KMS-11 (cell line): Measurements from ENCODE around the gene UBE2E3.
A peak's percentile ranks its signal among the peaks of the same experiment; 100 is the strongest.

ENCODE experiments used
- H2AFZ ChIP-seq: fragments of 200-600 bp; sonication (generic); 2 replicates; pipeline ENCODE4 v1.6.1; 2016; ENCODE audit warnings: antibody characterized with exemption, mixed run types, low read depth
- H3K27ac ChIP-seq: fragments of 200-600 bp; sonication (generic); 2 replicates; pipeline ENCODE4 v1.6.1; 2016; ENCODE audit warnings: mild to moderate bottlenecking, mixed run types
- H3K27me3 ChIP-seq: fragments of 200-600 bp; sonication (generic); 2 replicates; pipeline ENCODE4 v1.6.1; 2017; ENCODE audit warnings: mild to moderate bottlenecking, low read depth, mixed run types, moderate library complexity; ENCODE audit not compliant: insufficient read depth
- H3K36me3 ChIP-seq: fragments of 200-600 bp; sonication (generic); 2 replicates; pipeline ENCODE4 v1.6.1; 2017; ENCODE audit warnings: mild to moderate bottlenecking, mixed run types; ENCODE audit not compliant: insufficient read depth
- H3K4me1 ChIP-seq: fragments of 200-600 bp; sonication (generic); 2 replicates; pipeline ENCODE4 v1.6.1; 2016; ENCODE audit warnings: mild to moderate bottlenecking, low read depth, mixed run types; ENCODE audit not compliant: poor library complexity, severe bottlenecking
- H3K4me2 ChIP-seq: fragments of 200-600 bp; sonication (generic); 2 replicates; pipeline ENCODE4 v1.7.0; 2016; ENCODE audit warnings: mild to moderate bottlenecking, mixed run types
- H3K4me3 ChIP-seq: fragments of 200-600 bp; sonication (generic); IDR thresholded peaks from 2 replicates; pipeline ENCODE4 v1.6.1; 2017; ENCODE audit warnings: low read depth, low read length, mixed read lengths; ENCODE audit not compliant: insufficient read depth
- H3K79me2 ChIP-seq: fragments of 200-600 bp; sonication (generic); 2 replicates; pipeline ENCODE4 v1.6.1; 2016; ENCODE audit warnings: low read depth, mixed run types; ENCODE audit not compliant: insufficient read depth
- H3K9ac ChIP-seq: fragments of 200-600 bp; sonication (generic); 2 replicates; pipeline ENCODE4 v1.6.1; 2016; ENCODE audit warnings: mild to moderate bottlenecking, mixed run types
- H4K20me1 ChIP-seq: fragments of 200-600 bp; sonication (generic); 2 replicates; pipeline ENCODE4 v1.6.1; 2016; ENCODE audit warnings: mild to moderate bottlenecking, mixed run types; ENCODE audit not compliant: insufficient read depth
- TF ChIP-seq, protein P1 (sequence below): fragments of 200-600 bp; sonication (generic); conservative IDR thresholded peaks from 2 replicates; pipeline ENCODE4 v1.6.1; 2017; ENCODE audit warnings: low read depth, mild to moderate bottlenecking, antibody characterized with exemption, low read length, moderate library complexity, mixed read lengths

Gene UBE2E3

DNA sequence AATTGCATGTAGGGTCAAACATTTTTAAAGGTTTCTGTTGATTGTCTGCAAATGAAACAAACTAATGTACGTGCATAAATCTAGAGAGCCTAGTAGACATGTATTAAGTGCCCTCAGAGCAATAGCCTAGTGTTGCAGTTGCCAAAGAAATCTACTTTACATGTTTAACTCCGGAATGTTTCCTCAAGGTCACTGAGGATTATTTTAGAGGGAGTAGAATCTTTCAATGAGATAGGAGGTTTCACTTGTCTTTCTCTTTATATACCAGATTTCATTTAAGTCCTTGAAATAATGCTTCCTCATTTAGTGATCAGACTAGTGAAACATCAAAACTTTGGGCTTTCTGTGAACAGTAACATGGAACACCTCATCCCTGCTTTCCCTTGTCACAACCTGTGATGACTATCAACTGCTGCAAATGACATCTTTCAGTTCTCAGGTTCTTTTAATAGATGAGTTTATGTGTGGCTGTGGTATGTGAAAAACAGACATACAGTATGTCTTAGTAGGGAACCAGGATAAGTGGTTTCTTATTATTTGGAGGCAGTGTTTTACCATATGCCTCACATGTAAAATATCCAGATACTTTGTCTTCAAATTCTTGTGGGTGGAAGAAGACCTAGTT lies 5.5 kb downstream of the UBE2E3 start:
- no peaks in the 10 kb centered on the region; the same call in 1 of the 2 replicates for H3K36me3 ChIP-seq
- H3K9ac ChIP-seq: no peak overlapping the region
- H4K20me1 ChIP-seq: no peaks in the 10 kb centered on the region
- H3K27ac ChIP-seq: peak overlapping the region; percentile 13; the same call in 1 of the 2 replicates
- peak overlapping the region; percentile 85 for H3K4me2 ChIP-seq
- no peak overlapping the region for H3K4me3 ChIP-seq
- TF ChIP-seq, protein P1, sequence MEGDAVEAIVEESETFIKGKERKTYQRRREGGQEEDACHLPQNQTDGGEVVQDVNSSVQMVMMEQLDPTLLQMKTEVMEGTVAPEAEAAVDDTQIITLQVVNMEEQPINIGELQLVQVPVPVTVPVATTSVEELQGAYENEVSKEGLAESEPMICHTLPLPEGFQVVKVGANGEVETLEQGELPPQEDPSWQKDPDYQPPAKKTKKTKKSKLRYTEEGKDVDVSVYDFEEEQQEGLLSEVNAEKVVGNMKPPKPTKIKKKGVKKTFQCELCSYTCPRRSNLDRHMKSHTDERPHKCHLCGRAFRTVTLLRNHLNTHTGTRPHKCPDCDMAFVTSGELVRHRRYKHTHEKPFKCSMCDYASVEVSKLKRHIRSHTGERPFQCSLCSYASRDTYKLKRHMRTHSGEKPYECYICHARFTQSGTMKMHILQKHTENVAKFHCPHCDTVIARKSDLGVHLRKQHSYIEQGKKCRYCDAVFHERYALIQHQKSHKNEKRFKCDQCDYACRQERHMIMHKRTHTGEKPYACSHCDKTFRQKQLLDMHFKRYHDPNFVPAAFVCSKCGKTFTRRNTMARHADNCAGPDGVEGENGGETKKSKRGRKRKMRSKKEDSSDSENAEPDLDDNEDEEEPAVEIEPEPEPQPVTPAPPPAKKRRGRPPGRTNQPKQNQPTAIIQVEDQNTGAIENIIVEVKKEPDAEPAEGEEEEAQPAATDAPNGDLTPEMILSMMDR: no peak
- no peak overlapping the region for H2AFZ ChIP-seq
- peaks cover 76% of the 10 kb centered on the region for H3K79me2 ChIP-seq
- peaks cover 76% of the 10 kb centered on the region for H3K4me1 ChIP-seq
- H3K27me3 ChIP-seq: no peaks in the 10 kb centered on the region

DNA sequence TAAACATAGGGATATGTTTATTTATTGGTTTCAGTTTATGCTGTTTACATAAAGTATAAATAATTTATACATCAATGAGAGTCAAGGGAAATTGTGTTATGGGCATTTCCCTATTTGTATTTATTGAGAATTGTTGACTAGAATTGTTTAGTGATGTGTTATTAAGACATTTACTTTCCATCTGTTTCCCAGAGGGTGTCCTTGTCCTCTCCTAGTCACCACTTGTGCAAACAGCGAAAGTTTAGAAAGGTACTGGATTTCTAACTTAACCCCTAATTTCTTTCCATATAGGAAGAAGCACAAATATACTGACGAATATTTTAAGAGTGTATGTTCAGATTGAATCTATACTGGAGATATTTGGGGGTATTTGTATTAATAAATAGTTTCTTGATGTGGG lies 6.7 kb downstream of the UBE2E3 start:
- peaks cover 87% of the 10 kb centered on the region for H3K4me1 ChIP-seq
- no peaks in the 10 kb centered on the region for H3K27me3 ChIP-seq
- no peaks in the 10 kb centered on the region for H4K20me1 ChIP-seq
- no peak overlapping the region for H2AFZ ChIP-seq
- no peak overlapping the region for H3K9ac ChIP-seq
- TF ChIP-seq, protein P1: no peak
- H3K36me3 ChIP-seq: no peaks in the 10 kb centered on the region; the same call in 1 of the 2 replicates
- peak overlapping the region; percentile 85; the same call in 1 of the 2 replicates for H3K4me2 ChIP-seq
- H3K4me3 ChIP-seq: no peak overlapping the region
- peaks cover 79% of the 10 kb centered on the region for H3K79me2 ChIP-seq
- H3K27ac ChIP-seq: no peak overlapping the region

DNA sequence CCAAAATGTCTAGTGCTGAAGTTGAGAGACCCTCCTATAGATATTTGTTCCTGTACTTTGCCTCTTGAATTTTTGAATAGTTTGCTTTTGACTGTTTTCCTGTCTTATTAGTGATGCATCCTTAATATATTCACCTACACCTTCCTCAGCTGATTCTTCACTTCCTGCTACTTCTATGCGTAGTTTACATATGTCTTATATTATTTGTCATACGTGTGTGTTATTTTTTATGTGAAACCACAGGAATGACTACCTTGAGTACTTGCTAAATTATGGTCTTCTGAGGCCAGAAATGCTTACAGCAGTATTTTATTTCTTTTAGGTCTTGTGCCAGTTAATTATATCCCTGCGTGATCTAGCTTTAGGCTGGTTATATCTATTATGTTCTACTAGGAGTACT lies 9.9 kb downstream of the UBE2E3 start:
- Histone ChIP-seq H2AFZ (no peak overlapping the region), H3K9ac (no peak overlapping the region), H3K79me2 (peaks cover 70% of the 10 kb centered on the region; the same call in 1 of the 2 replicates), H4K20me1 (no peaks in the 10 kb centered on the region), H3K4me3 (no peak overlapping the region), H3K27ac (no peak overlapping the region), H3K4me1 (peaks cover 55% of the 10 kb centered on the region), H3K36me3 (no peaks in the 10 kb centered on the region), H3K27me3 (no peaks in the 10 kb centered on the region), H3K4me2 (no peak overlapping the region)
- TF ChIP-seq, protein P1: no peak

DNA sequence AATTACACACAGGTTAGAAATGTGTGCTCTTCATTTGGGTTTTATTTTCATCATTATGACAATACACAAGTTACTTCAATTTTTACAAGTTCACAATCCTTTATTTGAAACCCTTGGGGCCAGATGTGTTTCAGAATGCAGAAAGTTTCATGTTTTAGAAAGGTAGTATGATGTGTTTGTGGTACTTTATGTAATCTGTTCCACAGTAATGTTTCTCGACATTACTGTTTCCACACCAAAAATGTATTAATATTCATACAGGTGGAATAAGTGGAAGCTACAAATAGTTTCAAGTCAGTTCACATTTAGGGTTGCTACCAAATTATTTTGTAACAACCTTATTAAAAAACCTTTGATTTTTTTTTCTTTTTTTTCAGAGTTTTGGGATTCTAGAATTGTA lies 10.4 kb downstream of the UBE2E3 start:
- Histone ChIP-seq H3K4me3 (no peak overlapping the region), H2AFZ (no peak overlapping the region), H3K4me2 (no peak overlapping the region), H4K20me1 (no peaks in the 10 kb centered on the region), H3K4me1 (peaks cover 51% of the 10 kb centered on the region), H3K9ac (no peak overlapping the region), H3K36me3 (no peaks in the 10 kb centered on the region), H3K27me3 (no peaks in the 10 kb centered on the region), H3K79me2 (peaks cover 66% of the 10 kb centered on the region; the same call in 1 of the 2 replicates), H3K27ac (no peak overlapping the region)
- TF ChIP-seq, protein P1: no peak
